H9 (cell line): ENCODE results near the gene CHN2. TPM values are rescaled to one million over a fixed set of nuclear protein-coding genes. Genes with fewer than 3 reads are reported as not detected.
A peak's percentile ranks its signal among the peaks of the same experiment; 100 is the strongest.

Source experiments
- DNase-seq: peaks from one replicate; pipeline ENCODE4 v3.0.0-alpha.2; 2017
- H2AFZ ChIP-seq: one replicate; pipeline ENCODE4 v1.6.1; 2013; ENCODE audit warnings: mild to moderate bottlenecking, low read length, control low read depth, moderate library complexity
- H2AK5ac ChIP-seq: 2 replicates; pipeline ENCODE4 v1.6.1; 2013; ENCODE audit warnings: low read length, control low read depth, mixed read lengths; ENCODE audit not compliant: insufficient read length
- H2BK120ac ChIP-seq: one replicate; pipeline ENCODE4 v1.6.1; 2013; ENCODE audit warnings: low read depth, mild to moderate bottlenecking, low read length, control low read depth, inconsistent platforms; ENCODE audit not compliant: poor library complexity, severe bottlenecking
- H2BK12ac ChIP-seq: 2 replicates; pipeline ENCODE4 v1.6.1; 2013; ENCODE audit warnings: low read length, control low read depth, mixed read lengths, low read depth; ENCODE audit not compliant: insufficient read length
- H2BK15ac ChIP-seq: 2 replicates; pipeline ENCODE4 v1.6.1; 2013; ENCODE audit warnings: low read depth, low read length, control low read depth
- H2BK20ac ChIP-seq: one replicate; pipeline ENCODE4 v1.6.1; 2013; ENCODE audit warnings: low read depth, mild to moderate bottlenecking, low read length, control low read depth, inconsistent platforms; ENCODE audit not compliant: poor library complexity, severe bottlenecking
- H2BK5ac ChIP-seq: 2 replicates; pipeline ENCODE4 v1.6.1; 2013; ENCODE audit warnings: low read length, control low read depth, mixed read lengths; ENCODE audit not compliant: insufficient read length
- H3K14ac ChIP-seq: 2 replicates; pipeline ENCODE4 v1.6.1; 2013; ENCODE audit warnings: low read length, control low read depth; ENCODE audit not compliant: insufficient read depth
- H3K18ac ChIP-seq: 2 replicates; pipeline ENCODE4 v1.6.1; 2013; ENCODE audit warnings: low read depth, mild to moderate bottlenecking, mixed read lengths, low read length, control low read depth; ENCODE audit not compliant: insufficient read length
- H3K23ac ChIP-seq: 2 replicates; pipeline ENCODE4 v1.6.1; 2013; ENCODE audit warnings: low read length, control low read depth, mixed read lengths, low read depth; ENCODE audit not compliant: insufficient read length
- H3K23me2 ChIP-seq: 2 replicates; pipeline ENCODE4 v1.6.1; 2013; ENCODE audit warnings: low read depth, mild to moderate bottlenecking, mixed read lengths, low read length, control low read depth; ENCODE audit not compliant: insufficient read length, poor library complexity, severe bottlenecking
- H3K27ac ChIP-seq: 2 replicates; pipeline ENCODE4 v1.5.1; 2013; ENCODE audit warnings: low read length, control low read depth, mixed read lengths, low read depth; ENCODE audit not compliant: insufficient read length
- H3K27me3 ChIP-seq: 2 replicates; pipeline ENCODE4 v1.6.1; 2013; ENCODE audit warnings: low read length, control low read depth, inconsistent platforms; ENCODE audit not compliant: insufficient read depth
- H3K4ac ChIP-seq: 2 replicates; pipeline ENCODE4 v1.6.1; 2013; ENCODE audit warnings: low read depth, mild to moderate bottlenecking, control low read depth, inconsistent platforms, low read length, moderate library complexity
- H3K4me1 ChIP-seq: 2 replicates; pipeline ENCODE4 v1.6.1; 2013; ENCODE audit warnings: low read length, control low read depth, inconsistent platforms; ENCODE audit not compliant: insufficient read depth
- H3K4me2 ChIP-seq: 2 replicates; pipeline ENCODE4 v1.6.1; 2013; ENCODE audit warnings: low read length, control low read depth, mixed read lengths; ENCODE audit not compliant: insufficient read length, insufficient read depth
- H3K56ac ChIP-seq: 2 replicates; pipeline ENCODE4 v1.6.1; 2013; ENCODE audit warnings: low read depth, mild to moderate bottlenecking, mixed read lengths, low read length, control low read depth; ENCODE audit not compliant: insufficient read length
- H3K79me1 ChIP-seq: 2 replicates; pipeline ENCODE4 v1.6.1; 2013; ENCODE audit warnings: low read depth, mild to moderate bottlenecking, moderate library complexity, low read length, control low read depth, inconsistent platforms; ENCODE audit not compliant: insufficient read depth, poor library complexity, severe bottlenecking
- H3K79me2 ChIP-seq: 2 replicates; pipeline ENCODE4 v1.6.1; 2013; ENCODE audit warnings: low read length, control low read depth, inconsistent platforms; ENCODE audit not compliant: insufficient read depth
- H3K9ac ChIP-seq: 2 replicates; pipeline ENCODE4 v1.6.1; 2013; ENCODE audit warnings: low read length, control low read depth, mixed read lengths; ENCODE audit not compliant: insufficient read length; ENCODE audit errors: extremely low read depth
- H3K9me3 ChIP-seq: one replicate; pipeline ENCODE4 v1.6.1; 2013; ENCODE audit warnings: low read depth, low read length, inconsistent platforms; ENCODE audit not compliant: control insufficient read depth
- H3T11ph ChIP-seq: one replicate; pipeline ENCODE4 v1.6.1; 2013; ENCODE audit warnings: mild to moderate bottlenecking, low read length, control low read depth, inconsistent platforms
- H4K20me1 ChIP-seq: one replicate; pipeline ENCODE4 v1.6.1; 2013; ENCODE audit not compliant: control insufficient read depth, insufficient read length, insufficient read depth
- H4K5ac ChIP-seq: 2 replicates; pipeline ENCODE4 v1.6.1; 2013; ENCODE audit warnings: low read depth, mild to moderate bottlenecking, mixed read lengths, low read length, control low read depth; ENCODE audit not compliant: insufficient read length
- H4K8ac ChIP-seq: replicated peaks from 2 replicates; pipeline ENCODE4 v1.6.1; 2013; ENCODE audit warnings: low read length, control low read depth, mixed read lengths, low read depth; ENCODE audit not compliant: insufficient read length
- H4K91ac ChIP-seq: 2 replicates; pipeline ENCODE4 v1.6.1; 2013; ENCODE audit warnings: low read depth, mild to moderate bottlenecking, moderate library complexity, mixed read lengths, low read length, control low read depth; ENCODE audit not compliant: insufficient read length
- H3K27ac Mint-ChIP-seq, 3 experiments: 2 replicates in 2 of 3; 3 replicates in 1 of 3; pipeline ENCODE4 v1.8.0; 2020 to 2021; ENCODE audit warnings: mixed read lengths in 3 of 3, mild to moderate bottlenecking in 1 of 3, moderate library complexity in 1 of 3
- H3K27me3 Mint-ChIP-seq: 2 replicates; pipeline ENCODE4 v1.8.0; 2021; ENCODE audit warnings: low read depth, mild to moderate bottlenecking, moderate library complexity, mixed read lengths
- H3K36me3 Mint-ChIP-seq, 3 experiments: 2 replicates in 2 of 3; 3 replicates in 1 of 3; pipeline ENCODE4 v1.8.0; 2020 to 2021; ENCODE audit warnings: low read depth in 3 of 3, mixed read lengths in 3 of 3; ENCODE audit not compliant: insufficient read depth in 1 of 3
- H3K4me1 Mint-ChIP-seq, 2 experiments: 2 replicates each; pipeline ENCODE4 v1.8.0; 2020; ENCODE audit warnings: mixed read lengths in 2 of 2
- H3K4me3 Mint-ChIP-seq, 2 experiments: 2 replicates in 1 of 2; 3 replicates in 1 of 2; pipeline ENCODE4 v1.8.0; 2020 to 2021; ENCODE audit warnings: mild to moderate bottlenecking in 2 of 2, mixed read lengths in 2 of 2, moderate library complexity in 1 of 2
- H3K9me3 Mint-ChIP-seq, 2 experiments: 2 replicates in 1 of 2; 3 replicates in 1 of 2; pipeline ENCODE4 v1.8.0; 2020; ENCODE audit warnings: mild to moderate bottlenecking in 2 of 2, mixed read lengths in 2 of 2, moderate library complexity in 1 of 2
- CTCF ChIP-seq: fragments of 200-600 bp; sonication (generic); conservative IDR thresholded peaks from 3 replicates; pipeline ENCODE4 v1.8.0; 2021; ENCODE audit warnings: antibody characterized with exemption, mild to moderate bottlenecking
- WGBS: extraction: QIAGEN DNeasy Blood & Tissue Kit; methylation state at CpG from one replicate; pipeline ENCODE4 v1.1.7; 2013; ENCODE audit warnings: missing lambda C conversion rate, low lambda C conversion rate, mixed read lengths; ENCODE audit not compliant: insufficient read length; ENCODE audit errors: extremely low coverage; 5-methylcytosine and 5-hydroxymethylcytosine counted together
- total RNA-seq: library from RNA; stranded (reverse); gene quantifications from 2 replicates; pipeline ENCODE4 v1.2.1, GENCODE V29; 2021

Gene CHN2
- total RNA-seq, 1 experiment from 2014 or later, result 3.3 TPM

DNA sequence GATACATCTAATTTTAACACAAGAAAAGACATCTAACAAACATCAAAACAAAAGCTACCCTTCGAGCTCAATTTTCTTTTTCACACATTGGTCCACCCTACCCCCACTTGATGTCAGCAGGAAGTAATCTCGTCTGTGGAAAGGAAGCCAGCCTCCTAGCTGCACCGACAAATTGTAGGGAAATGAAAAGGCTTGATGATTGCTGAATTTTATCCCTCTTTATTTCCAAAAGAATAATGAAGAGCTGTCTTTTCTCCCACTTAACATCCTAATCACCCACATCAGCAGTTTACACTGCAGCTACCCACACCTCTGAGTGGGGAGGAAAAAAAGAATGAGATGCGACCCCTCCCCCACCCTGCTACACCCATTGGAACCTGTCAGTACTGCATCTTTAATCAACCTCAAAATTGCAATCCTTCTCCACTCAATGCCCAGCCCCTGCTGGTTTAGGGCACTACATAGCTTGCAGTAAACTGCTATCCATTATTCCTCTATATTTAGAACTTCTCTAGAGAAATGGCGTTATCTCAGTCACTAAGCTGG lies 37.6 kb upstream of the CHN2 start:
- Histone ChIP-seq H2BK20ac (no peak overlapping the region), H2AK5ac (no peak overlapping the region), H3K79me2 (no peaks in the 10 kb centered on the region), H4K8ac (no peak overlapping the region), H2BK12ac (no peak overlapping the region), H4K91ac (no peak overlapping the region), H3K4ac (no peak overlapping the region), H3K23me2 (no peaks in the 10 kb centered on the region), H3T11ph (no peak overlapping the region), H4K5ac (no peak overlapping the region), H2BK5ac (no peak overlapping the region), H3K4me1 (no peaks in the 10 kb centered on the region), H2BK120ac (no peak overlapping the region), H2AFZ (no peak overlapping the region), H3K27me3 (no peaks in the 10 kb centered on the region), H2BK15ac (no peak overlapping the region), H3K56ac (no peak overlapping the region), H3K27ac (no peak overlapping the region), H3K79me1 (no peaks in the 10 kb centered on the region), H3K23ac (no peak overlapping the region), H3K18ac (no peak overlapping the region), H4K20me1 (no peaks in the 10 kb centered on the region), H3K14ac (no peak overlapping the region), H3K9me3 (no peaks in the 10 kb centered on the region), H3K4me2 (no peak overlapping the region), H3K9ac (no peak overlapping the region)
- WGBS, result no CpG with 5 or more reads among the region's 5 CpGs
- DNase-seq, result no peak
- H3K27ac Mint-ChIP-seq, result no peak overlapping the region
- peak; percentile 35; the same call in 1 of the 3 replicates for TF ChIP-seq CTCF
- H3K4me1 Mint-ChIP-seq, result peaks cover 10 to 13% of the 10 kb centered on the region in 2 experiments
- peaks cover 4 to 5% (median 4%) of the 10 kb centered on the region in 3 experiments; a peak in 4 of 7 replicates for H3K36me3 Mint-ChIP-seq
- peaks cover 4 to 5% of the 10 kb centered on the region in 2 experiments; a peak in 3 of 5 replicates for H3K9me3 Mint-ChIP-seq
- H3K27me3 Mint-ChIP-seq, result no peaks in the 10 kb centered on the region
- H3K4me3 Mint-ChIP-seq, result no peak overlapping the region; a peak in 1 of 5 replicates
